Jurkat, Clone E6-1 (cell line): Measurements from ENCODE around the gene MBD4.

Experiments used
- DNase-seq: peaks from one replicate; pipeline ENCODE4 v3.0.0-alpha.2; 2011; ENCODE audit warnings: low read depth, low spot score
- H3K4me3 ChIP-seq: 2 replicates; pipeline ENCODE4 v1.5.1; 2011; ENCODE audit warnings: mild to moderate bottlenecking, low read length, control low read depth, moderate library complexity

Gene MBD4

GRCh38 chr3:129439226-129439816 lies 427 bp downstream of the MBD4 start:
- DNase-seq: peak; percentile 42
- H3K4me3 ChIP-seq: peak overlapping the region; percentile 97

GRCh38 chr3:129435367-129435766 lies 4.4 kb downstream of the MBD4 start:
- H3K4me3 ChIP-seq: no peak overlapping the region
- DNase-seq: no peak

GRCh38 chr3:129434140-129434539 lies 5.6 kb downstream of the MBD4 start:
- H3K4me3 ChIP-seq: no peak overlapping the region
- DNase-seq: no peak

DNA sequence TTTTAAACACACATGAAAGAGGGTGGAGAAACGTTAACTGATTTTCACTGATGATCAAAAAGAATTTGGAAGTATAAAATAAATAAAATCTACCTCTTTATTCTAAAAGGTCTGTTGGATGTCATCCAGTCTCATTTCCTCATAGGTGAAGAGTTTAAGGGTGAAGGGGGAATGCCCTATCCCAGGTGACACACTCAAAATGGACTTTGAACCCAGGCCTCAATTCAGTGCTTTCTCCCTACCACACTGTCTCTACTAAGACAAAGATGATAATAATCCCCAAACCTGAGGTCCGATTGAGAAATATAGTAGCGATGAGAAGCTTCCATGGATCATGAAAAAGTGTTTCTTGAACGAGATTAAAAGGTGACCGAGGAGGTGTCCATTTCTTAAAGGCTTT lies 6.2 kb downstream of the MBD4 start:
- no peak overlapping the region for H3K4me3 ChIP-seq
- no peak for DNase-seq

- DNase-seq: no peak
- H3K4me3 ChIP-seq: no peak overlapping the region
These were observed 7.1 kb downstream of the MBD4 start for GRCh38 chr3:129432671-129433070.

- H3K4me3 ChIP-seq: no peak overlapping the region
- DNase-seq: no peak
These were observed 7.7 kb downstream of the MBD4 start for GRCh38 chr3:129432036-129432435.

GRCh38 chr3:129429602-129430001 lies 10.1 kb downstream of the MBD4 start:
- no peak overlapping the region for H3K4me3 ChIP-seq
- DNase-seq: no peak

DNA sequence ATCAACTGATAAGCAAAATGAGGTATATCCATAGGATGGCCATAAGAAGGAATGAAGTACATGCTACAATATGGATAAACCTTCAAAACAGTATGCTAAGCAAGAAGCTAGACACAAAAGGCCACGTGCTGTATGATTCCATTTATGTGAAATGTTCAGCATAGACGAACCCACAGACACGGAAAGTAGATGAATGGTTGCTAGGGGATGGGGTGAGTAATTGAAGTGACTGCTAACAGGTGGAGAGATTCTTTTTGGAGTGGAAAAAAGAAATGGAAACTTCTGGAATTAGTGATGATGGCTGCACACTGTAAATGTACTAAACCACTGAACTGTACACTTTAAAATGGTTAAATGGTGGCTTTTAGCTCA lies 10.7 kb downstream of the MBD4 start:
- DNase-seq: no peak
- H3K4me3 ChIP-seq: no peak overlapping the region

- DNase-seq: no peak
- H3K4me3 ChIP-seq: no peak within 1 kb of the TSS
These were observed 11.2 kb downstream of the MBD4 start, which contains the start of gene EFCAB12 for GRCh38 chr3:129428376-129429079. Gene EFCAB12, minus strand, starts transcription at chr3:129428636. Its CDS starts 148 bp downstream, at chr3:129428488.

GRCh38 chr3:129428007-129428375 lies 11.8 kb downstream of the MBD4 start:
- no peak for DNase-seq
- H3K4me3 ChIP-seq: no peak overlapping the region

DNA sequence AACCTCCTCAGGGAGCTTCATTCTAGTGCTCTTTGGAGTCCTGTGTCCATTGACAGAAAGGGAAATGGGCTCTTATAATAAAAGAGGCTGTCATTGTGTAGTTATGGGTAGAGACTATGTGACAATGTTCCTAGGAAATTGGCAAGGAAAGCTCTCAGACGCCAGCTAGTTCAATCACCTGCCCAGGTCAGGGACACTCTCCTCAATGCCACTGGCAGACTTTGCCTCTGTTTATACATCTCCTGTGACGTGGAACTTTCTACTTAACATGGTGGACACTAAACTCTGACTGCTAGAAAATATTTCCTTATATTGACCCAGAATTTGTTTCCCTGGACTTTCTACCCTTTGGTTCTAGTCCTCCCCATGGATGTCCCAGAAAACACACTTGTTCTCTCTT lies 14.1 kb downstream of the MBD4 start:
- DNase-seq: no peak
- no peak overlapping the region for H3K4me3 ChIP-seq

GRCh38 chr3:129425213-129425612 lies 14.5 kb downstream of the MBD4 start:
- DNase-seq: peak; percentile 28
- H3K4me3 ChIP-seq: no peak overlapping the region

DNA sequence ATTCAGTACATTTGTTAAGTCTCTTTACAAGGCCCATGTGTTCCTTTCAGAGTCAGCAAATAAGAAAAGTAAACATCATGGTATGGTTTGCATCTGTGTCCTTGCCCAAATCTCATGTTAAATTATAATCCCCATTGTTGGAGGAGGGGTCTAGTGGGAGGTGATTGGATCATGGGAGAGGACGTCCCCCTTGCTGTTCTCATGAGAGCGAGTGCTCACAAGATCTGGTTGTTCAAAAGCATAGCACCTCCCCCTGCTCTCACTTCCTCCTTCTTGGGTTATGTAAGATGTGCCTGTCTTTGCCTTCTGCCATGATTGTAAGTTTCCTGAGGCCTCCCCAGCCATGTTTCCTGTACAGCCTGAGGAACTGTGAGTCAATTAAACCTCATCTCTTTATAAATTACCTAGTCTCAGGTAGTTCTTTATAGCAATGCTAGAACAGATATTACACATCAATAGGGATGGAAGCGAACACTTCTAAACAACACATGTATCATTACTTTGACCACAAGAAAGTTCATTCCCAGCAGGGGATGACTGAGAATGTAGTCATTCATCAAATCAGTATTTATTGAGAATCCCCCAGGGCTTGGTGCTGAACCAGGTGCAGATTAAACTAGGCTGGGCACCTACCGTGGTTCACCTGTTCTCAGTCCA lies 15.4 kb downstream of the MBD4 start:
- DNase-seq: peak; percentile 51
- H3K4me3 ChIP-seq: no peak overlapping the region

GRCh38 chr3:129422897-129423296 lies 16.9 kb downstream of the MBD4 start:
- no peak overlapping the region for H3K4me3 ChIP-seq
- DNase-seq: no peak

GRCh38 chr3:129421988-129422745 lies 17.6 kb downstream of the MBD4 start:
- no peak overlapping the region for H3K4me3 ChIP-seq
- no peak for DNase-seq

DNA sequence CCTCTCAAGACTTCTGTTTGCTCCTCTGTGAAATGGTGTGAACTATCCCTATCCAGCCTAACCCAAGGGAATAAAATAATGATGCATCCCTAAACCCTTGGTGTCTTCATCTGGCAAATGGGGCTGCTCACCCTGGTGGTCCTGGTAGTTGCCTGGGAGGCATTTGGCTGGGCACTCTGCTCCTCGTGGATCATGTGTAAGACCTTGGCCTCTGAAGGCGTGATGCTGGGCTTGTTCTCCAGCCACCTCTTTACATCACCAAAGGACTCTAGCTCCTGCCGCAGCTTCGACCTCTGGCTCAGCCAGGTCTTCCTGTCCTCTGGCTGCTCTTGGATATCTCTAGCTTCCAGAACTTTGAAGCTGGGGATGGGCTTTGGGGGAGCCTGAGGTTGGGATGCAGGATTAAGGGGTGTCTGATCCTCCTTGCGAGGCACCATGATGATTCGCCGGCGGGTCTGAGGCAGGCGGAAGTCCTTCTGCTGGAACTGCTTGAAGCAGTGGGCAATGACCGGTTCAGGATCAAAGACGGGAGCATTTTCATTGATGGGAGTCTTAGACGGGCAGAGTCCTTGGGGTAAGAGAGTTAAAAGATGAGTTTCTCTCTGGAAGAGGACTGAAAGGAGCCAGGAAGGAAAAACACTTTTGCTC lies 18.4 kb downstream of the MBD4 start:
- H3K4me3 ChIP-seq: no peak overlapping the region
- no peak for DNase-seq

- DNase-seq: no peak
- H3K4me3 ChIP-seq: no peak overlapping the region
These were observed 20.3 kb downstream of the MBD4 start for GRCh38 chr3:129419476-129419875.

GRCh38 chr3:129418041-129418973 lies 21.4 kb downstream of the MBD4 start:
- no peak overlapping the region for H3K4me3 ChIP-seq
- DNase-seq: no peak
